GM23248 (cell line): ENCODE results near the gene CCL19. TPM values are rescaled to one million over a fixed set of nuclear protein-coding genes. Genes with fewer than 3 reads are reported as not detected.
A peak's percentile ranks its signal among the peaks of the same experiment; 100 is the strongest.

Experiments used
- DNase-seq: peaks from one replicate; pipeline ENCODE4 v3.0.0-alpha.2; 2015
- H2AFZ ChIP-seq: fragments of 200-600 bp; sonication (generic); 2 replicates; pipeline ENCODE4 v1.6.1; 2016; ENCODE audit warnings: antibody characterized with exemption
- H3F3A ChIP-seq: fragments of 200-600 bp; sonication (generic); 2 replicates; pipeline ENCODE4 v1.6.1; 2016; ENCODE audit warnings: mild to moderate bottlenecking, antibody characterized with exemption, mixed run types; ENCODE audit not compliant: insufficient read depth
- H3K27ac ChIP-seq: fragments of 200-600 bp; sonication (generic); 2 replicates; pipeline ENCODE4 v1.5.1; 2016; ENCODE audit warnings: mild to moderate bottlenecking
- H3K27me3 ChIP-seq: fragments of 200-600 bp; sonication (generic); replicated peaks from 2 replicates; pipeline ENCODE4 v1.6.1; 2016; ENCODE audit warnings: mild to moderate bottlenecking; ENCODE audit not compliant: insufficient read depth
- H3K36me3 ChIP-seq: fragments of 200-600 bp; sonication (generic); 2 replicates; pipeline ENCODE4 v1.6.1; 2016; ENCODE audit warnings: low read depth, mild to moderate bottlenecking
- H3K4me1 ChIP-seq: fragments of 200-600 bp; sonication (generic); 2 replicates; pipeline ENCODE4 v1.6.1; 2016; ENCODE audit warnings: mild to moderate bottlenecking; ENCODE audit not compliant: insufficient read depth
- H3K4me2 ChIP-seq: fragments of 200-600 bp; sonication (generic); one replicate; pipeline ENCODE4 v1.6.1; 2016; ENCODE audit warnings: mild to moderate bottlenecking; ENCODE audit not compliant: unreplicated experiment
- H3K4me3 ChIP-seq: fragments of 200-600 bp; sonication (generic); 2 replicates; pipeline ENCODE4 v1.5.1; 2016; ENCODE audit warnings: mild to moderate bottlenecking
- H3K79me2 ChIP-seq: fragments of 200-600 bp; sonication (generic); 2 replicates; pipeline ENCODE4 v1.6.1; 2016; ENCODE audit warnings: mild to moderate bottlenecking; ENCODE audit not compliant: insufficient read depth
- H3K9ac ChIP-seq: fragments of 200-600 bp; sonication (generic); 2 replicates; pipeline ENCODE4 v1.6.1; 2016; ENCODE audit warnings: mild to moderate bottlenecking
- H3K9me2 ChIP-seq: fragments of 200-600 bp; sonication (generic); 2 replicates; pipeline ENCODE4 v1.6.1; 2016; ENCODE audit warnings: mixed run types, mild to moderate bottlenecking, moderate library complexity; ENCODE audit not compliant: insufficient read depth
- H3K9me3 ChIP-seq: fragments of 200-600 bp; sonication (generic); one replicate; pipeline ENCODE4 v1.6.1; 2017; ENCODE audit warnings: low read depth
- H4K20me1 ChIP-seq: fragments of 200-600 bp; sonication (generic); 2 replicates; pipeline ENCODE4 v1.6.0; 2016; ENCODE audit not compliant: insufficient read depth
- EZH2 ChIP-seq: fragments of 200-600 bp; sonication (generic); IDR thresholded peaks from 2 replicates; pipeline ENCODE4 v1.6.1; 2018; ENCODE audit warnings: antibody characterized with exemption, mild to moderate bottlenecking; ENCODE audit not compliant: insufficient read depth, poor library complexity, severe bottlenecking
- EZH2phosphoT487 ChIP-seq: fragments of 200-600 bp; sonication (generic); IDR thresholded peaks from 2 replicates; pipeline ENCODE4 v1.6.1; 2018; ENCODE audit warnings: antibody characterized with exemption, moderate library complexity, mild to moderate bottlenecking, low read depth; ENCODE audit not compliant: insufficient read depth
- WGBS, 2 experiments: methylation state at CpG; one replicate each; pipeline ENCODE4 v1.1.6; 2015 to 2017; ENCODE audit warnings: low lambda C conversion rate in 2 of 2, low coverage in 1 of 2; ENCODE audit errors: missing lambda C conversion rate in 2 of 2; 5-methylcytosine and 5-hydroxymethylcytosine counted together
- in situ Hi-C: fragments of 300-500 bp; cut with MboI; formaldehyde crosslinking; loops from 2 replicates; pipeline ENCODE4 v1.15.0; 2020
- polyA plus RNA-seq: library from polyadenylated mRNA; unstranded; fragments of >200 nt; fragmentation: Nextera tagmentation; extraction: Ambion mirVana; gene quantifications from 2 replicates; pipeline ENCODE4 v1.2.1, GENCODE V29; 2016
- total RNA-seq: library from RNA; depleted of rRNA; stranded (reverse); fragments of >200 nt; shearing (Covaris generic); gene quantifications from 2 replicates; pipeline ENCODE4 v1.2.3, GENCODE V29; 2014

Gene CCL19
- total and polyA plus RNA-seq, 2 experiments from 2014 or later: not detected

GRCh38 chr9:34655394-34655793 is 35.7 kb downstream of the CCL19 start:
- TF ChIP-seq EZH2phosphoT487: no peak
- TF ChIP-seq EZH2: no peak
- Histone ChIP-seq H3K4me3 (no peak overlapping the region), H3K27me3 (no peaks in the 10 kb centered on the region), H3K9me2 (no peaks in the 10 kb centered on the region), H3K79me2 (no peaks in the 10 kb centered on the region), H3K4me2 (no peak overlapping the region), H4K20me1 (no peaks in the 10 kb centered on the region), H3K9me3 (no peaks in the 10 kb centered on the region), H3K4me1 (peaks cover 40% of the 10 kb centered on the region), H3K36me3 (no peaks in the 10 kb centered on the region), H3K27ac (no peak overlapping the region), H3F3A (peaks cover 16% of the 10 kb centered on the region; the same call in 1 of the 2 replicates), H3K9ac (no peak overlapping the region), H2AFZ (no peak overlapping the region)
- in situ Hi-C loops: no loop called here
- WGBS, 2 experiments: 61 to 81% methylated on average over 4 to 5 of the region's 5 CpGs
- DNase-seq: no peak

- Histone ChIP-seq H3K27ac (peak overlapping the region; percentile 82), H3K4me1 (peaks cover 40% of the 10 kb centered on the region), H3F3A (peaks cover 18% of the 10 kb centered on the region; the same call in 1 of the 2 replicates), H3K9me2 (no peaks in the 10 kb centered on the region), H2AFZ (peak overlapping the region; percentile 74; the same call in 1 of the 2 replicates), H3K4me3 (no peak overlapping the region), H4K20me1 (no peaks in the 10 kb centered on the region), H3K4me2 (peak overlapping the region; percentile 92), H3K27me3 (no peaks in the 10 kb centered on the region), H3K36me3 (no peaks in the 10 kb centered on the region), H3K79me2 (no peaks in the 10 kb centered on the region), H3K9ac (peak overlapping the region; percentile 68), H3K9me3 (no peaks in the 10 kb centered on the region)
- peak; percentile 79 for DNase-seq
- no peak for TF ChIP-seq EZH2phosphoT487
- 25 to 28% methylated on average over 10 to 11 of the region's 11 CpGs for WGBS, 2 experiments
- in situ Hi-C loops: no loop called here
Observed at GRCh38 chr9:34654323-34655051, 36.6 kb downstream of the CCL19 start.

- Histone ChIP-seq H3K4me1 (peaks cover 40% of the 10 kb centered on the region), H3K9ac (peak overlapping the region; percentile 68), H3K9me3 (no peaks in the 10 kb centered on the region), H3K9me2 (no peaks in the 10 kb centered on the region), H3F3A (peaks cover 18% of the 10 kb centered on the region; the same call in 1 of the 2 replicates), H3K36me3 (no peaks in the 10 kb centered on the region), H3K27me3 (no peaks in the 10 kb centered on the region), H3K4me3 (peak overlapping the region; percentile 67), H3K79me2 (peaks cover under 1% of the 10 kb centered on the region; the same call in 1 of the 2 replicates), H4K20me1 (no peaks in the 10 kb centered on the region), H2AFZ (peak overlapping the region; percentile 74), H3K27ac (peak overlapping the region; percentile 82), H3K4me2 (peak overlapping the region; percentile 92)
- WGBS, 2 experiments: 3 to 5% methylated on average over 8 to 11 of the region's 11 CpGs
- TF ChIP-seq EZH2 (no peak), EZH2phosphoT487 (no peak)
- peak; percentile 78 for DNase-seq
- in situ Hi-C loops: no loop called here
Observed at GRCh38 chr9:34653151-34654072, 37.7 kb downstream of the CCL19 start.

GRCh38 chr9:34652602-34653000 is 38.5 kb downstream of the CCL19 start:
- H3K36me3 ChIP-seq: no peaks in the 10 kb centered on the region
- peaks cover 8% of the 10 kb centered on the region for H3K79me2 ChIP-seq
- peak overlapping the region; percentile 82 for H3K27ac ChIP-seq
- H3K4me2 ChIP-seq: peak overlapping the region; percentile 92
- in situ Hi-C loops: no loop called here
- H3K4me1 ChIP-seq: peaks cover 45% of the 10 kb centered on the region
- no peaks in the 10 kb centered on the region for H3K9me3 ChIP-seq
- DNase-seq: peak; percentile 45
- no peaks in the 10 kb centered on the region for H3K9me2 ChIP-seq
- H3K27me3 ChIP-seq: no peaks in the 10 kb centered on the region
- H4K20me1 ChIP-seq: no peaks in the 10 kb centered on the region
- H3K4me3 ChIP-seq: peak overlapping the region; percentile 67
- peaks cover 18% of the 10 kb centered on the region; the same call in 1 of the 2 replicates for H3F3A ChIP-seq
- TF ChIP-seq EZH2 (no peak), EZH2phosphoT487 (no peak)
- H3K9ac ChIP-seq: peak overlapping the region; percentile 68
- H2AFZ ChIP-seq: peak overlapping the region; percentile 74
- WGBS, 2 experiments: 3 to 5% methylated on average over 5 of the region's 5 CpGs
